ENCODE data around the gene SYCP1. TPM values are rescaled to one million over a fixed set of nuclear protein-coding genes. Genes with fewer than 3 reads are reported as not detected.

Gene SYCP1
- total and polyA plus RNA-seq, 2 donors (not counting 1 experiment from before 2014, with no cell fraction given): not detected

- Histone ChIP-seq H3K4me3 (ENCODE audit: control extremely low read depth in 1 of 5, extremely low read depth in 1 of 5, insufficient read depth in 1 of 5, low read depth in 2 of 5, low read length in 4 of 5) (no peak overlapping the region), H3K4me1 (ENCODE audit: control insufficient read depth in 2 of 2, insufficient read depth in 2 of 2, low read length in 2 of 2) (no peaks in the 10 kb centered on the region), H3K9ac (ENCODE audit: low read length) (no peak overlapping the region), H3K9me3 (ENCODE audit: control extremely low read depth in 1 of 3, control insufficient read depth in 2 of 3, insufficient read depth in 1 of 3, low read length in 2 of 3) (peaks cover 4 to 7% (median 5%) of the 10 kb centered on the region in 3 donors), H3K4me2 (replicated peaks; ENCODE audit: low read depth, low read length, poor library complexity, severe bottlenecking) (no peak overlapping the region), H4K20me1 (ENCODE audit: control insufficient read depth, insufficient read depth, low read length, poor library complexity, severe bottlenecking) (no peaks in the 10 kb centered on the region), H3K27me3 (replicated peaks in 1 of 4; ENCODE audit: control extremely low read depth in 1 of 4, control insufficient read depth in 3 of 4, insufficient read depth in 4 of 4, low read length in 3 of 4) (peaks cover 0 to 4% (median 0%) of the 10 kb centered on the region in 4 experiments), H3K79me2 (ENCODE audit: control insufficient read depth, insufficient read depth, low read length) (no peaks in the 10 kb centered on the region), H3K36me3 (replicated peaks in 1 of 2; ENCODE audit: control extremely low read depth in 1 of 2, control insufficient read depth in 1 of 2, extremely low read depth in 1 of 2, insufficient read depth in 2 of 2, low read length in 1 of 2) (no peaks in the 10 kb centered on the region), H2AFZ (ENCODE audit: insufficient read depth, low read depth, low read length, poor library complexity, severe bottlenecking) (no peak overlapping the region), H3K27ac (ENCODE audit: low read length in 2 of 2) (no peak overlapping the region)
- TF ChIP-seq EZH2 (IDR thresholded peaks at IDR 0.05; ENCODE audit: borderline replicate concordance, insufficient read depth, low read depth, low read length, poor library complexity, severe bottlenecking) (no peak), CTCF (IDR thresholded peaks at IDR 0.05) (no peak)
- intact Hi-C loops (cut with micrococcal nuclease): no loop called here
- POLR2A ChIA-PET: no interaction called here
- CTCF ChIA-PET: interaction anchor here (2.2 kb wide), 1 partner anchor 124 kb away, joined by 9 read pairs; no protein-coding TSS in a partner anchor
- H3K9me3 Mint-ChIP-seq (ENCODE audit: insufficient read depth): peaks cover 3% of the 10 kb centered on the region
- no peak overlapping the region for H3K4me3 Mint-ChIP-seq
- WGBS (ENCODE audit: insufficient coverage): no CpG with 5 or more reads among the region's 1 CpG
- H3K27me3 Mint-ChIP-seq: peaks cover 25% of the 10 kb centered on the region
- H3K4me1 Mint-ChIP-seq: no peaks in the 10 kb centered on the region
- DNase-seq (no peak), ATAC-seq (ENCODE audit: low read depth) (no peak)
- no peak overlapping the region for H3K27ac Mint-ChIP-seq
Observed at GRCh38 chr1:114988095-114988494, 133.4 kb downstream of the SYCP1 start.

DNA sequence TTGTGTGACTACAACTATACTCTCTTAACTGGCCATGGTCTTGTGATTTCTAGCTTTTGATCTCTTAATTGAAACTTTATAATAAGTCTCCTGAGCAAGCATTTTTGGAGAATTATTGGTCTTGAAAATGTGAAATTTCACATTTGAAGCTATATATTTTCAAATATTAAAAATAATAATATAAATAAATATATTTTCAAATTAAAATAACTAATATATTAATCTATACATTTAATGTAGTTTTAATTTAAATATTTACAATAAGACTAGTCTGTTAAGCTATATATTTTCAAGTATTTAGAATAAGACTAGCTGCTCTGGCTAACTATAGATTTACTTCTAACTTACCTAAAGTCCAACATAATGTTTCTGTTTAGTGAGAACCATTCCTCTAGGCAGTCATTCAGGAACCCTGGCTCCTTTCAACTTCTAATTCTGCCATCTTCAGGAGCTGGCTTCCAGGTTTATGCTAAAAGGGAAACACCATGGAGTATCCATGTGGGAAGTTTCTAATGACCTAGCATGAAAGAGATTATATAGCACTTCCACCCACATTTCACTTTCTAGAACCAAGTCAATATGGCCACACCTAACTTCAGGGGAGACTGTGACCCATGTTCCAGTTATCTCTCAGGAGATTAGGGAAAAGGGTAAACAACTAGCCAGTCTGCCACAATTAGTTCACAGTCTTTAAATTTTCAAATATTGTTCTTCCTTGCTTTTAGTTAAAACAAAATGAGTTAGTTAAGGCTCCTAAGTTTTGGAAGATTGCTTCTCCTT lies 143.0 kb downstream of the SYCP1 start:
- CTCF ChIA-PET: no interaction called here
- intact Hi-C loops (cut with micrococcal nuclease): no loop called here
- no peak overlapping the region for H3K27ac Mint-ChIP-seq

More for the DNA sequence above, 143.0 kb downstream of the SYCP1 start:
- no peaks in the 10 kb centered on the region for H3K36me3 ChIP-seq (replicated peaks in 1 of 2; ENCODE audit: control extremely low read depth in 1 of 2, control insufficient read depth in 1 of 2, extremely low read depth in 1 of 2, insufficient read depth in 2 of 2, low read length in 1 of 2)
- ATAC-seq (ENCODE audit: low read depth) (no peak), DNase-seq (no peak)
- H3K4me3 ChIP-seq (ENCODE audit: control extremely low read depth in 1 of 5, extremely low read depth in 1 of 5, insufficient read depth in 1 of 5, low read depth in 2 of 5, low read length in 4 of 5): no peak overlapping the region
- H3K4me1 ChIP-seq (ENCODE audit: control insufficient read depth in 2 of 2, insufficient read depth in 2 of 2, low read length in 2 of 2): no peaks in the 10 kb centered on the region
- no peaks in the 10 kb centered on the region for H4K20me1 ChIP-seq (ENCODE audit: control insufficient read depth, insufficient read depth, low read length, poor library complexity, severe bottlenecking)
- H3K79me2 ChIP-seq (ENCODE audit: control insufficient read depth, insufficient read depth, low read length): no peaks in the 10 kb centered on the region
- H3K4me2 ChIP-seq (replicated peaks; ENCODE audit: low read depth, low read length, poor library complexity, severe bottlenecking): no peak overlapping the region
- Mint-ChIP-seq H3K4me1 (no peaks in the 10 kb centered on the region), H3K27me3 (peaks cover 19% of the 10 kb centered on the region), H3K9me3 (ENCODE audit: insufficient read depth) (no peaks in the 10 kb centered on the region), H3K4me3 (no peak overlapping the region)
- H3K27ac ChIP-seq (ENCODE audit: low read length in 2 of 2): no peak overlapping the region
- H3K9ac ChIP-seq (ENCODE audit: low read length): no peak overlapping the region
- POLR2A ChIA-PET: no interaction called here
- peaks cover 0 to 3% (median 1%) of the 10 kb centered on the region in 4 experiments for H3K27me3 ChIP-seq (replicated peaks in 1 of 4; ENCODE audit: control extremely low read depth in 1 of 4, control insufficient read depth in 3 of 4, insufficient read depth in 4 of 4, low read length in 3 of 4)
- no peak overlapping the region for H2AFZ ChIP-seq (ENCODE audit: insufficient read depth, low read depth, low read length, poor library complexity, severe bottlenecking)
- H3K9me3 ChIP-seq (ENCODE audit: control extremely low read depth in 1 of 3, control insufficient read depth in 2 of 3, insufficient read depth in 1 of 3, low read length in 2 of 3): no peaks in the 10 kb centered on the region
- TF ChIP-seq EZH2 (IDR thresholded peaks at IDR 0.05; ENCODE audit: borderline replicate concordance, insufficient read depth, low read depth, low read length, poor library complexity, severe bottlenecking): no peak
- TF ChIP-seq CTCF (IDR thresholded peaks at IDR 0.05): no peak

Measured in B cell (primary cell).